Testis (tissue), 3 donors: ENCODE results near the gene EPN1. TPM values are rescaled to one million over a fixed set of nuclear protein-coding genes. Genes with fewer than 3 reads are reported as not detected.

Experiments used
- DNase-seq: peaks from one replicate; pipeline ENCODE4 v3.0.0-alpha.2; 2019
- H3K27ac ChIP-seq, 2 donors: fragments of 200-600 bp; sonication (generic); one replicate each; pipeline ENCODE4 v1.5.1; 2019
- H3K27me3 ChIP-seq: fragments of 200-600 bp; sonication (generic); one replicate; pipeline ENCODE4 v1.5.1; 2019
- H3K36me3 ChIP-seq: fragments of 200-600 bp; sonication (generic); one replicate; pipeline ENCODE4 v1.5.1; 2017; ENCODE audit warnings: low read depth; ENCODE audit errors: missing control alignments
- H3K4me1 ChIP-seq: fragments of 200-600 bp; sonication (generic); one replicate; pipeline ENCODE4 v1.5.1; 2019
- H3K4me3 ChIP-seq, 2 donors: fragments of 200-600 bp; sonication (generic); one replicate each; pipeline ENCODE4 v1.5.1; 2017 to 2019
- H3K9me3 ChIP-seq: fragments of 200-600 bp; sonication (generic); one replicate; pipeline ENCODE4 v1.5.1; 2017
- POLR2A ChIP-seq: fragments of 450-650 bp; IDR thresholded peaks from one replicate; pipeline ENCODE4 v1.6.1; 2017; ENCODE audit warnings: antibody characterized with exemption, mild to moderate bottlenecking, moderate library complexity
- WGBS, 2 donors: methylation state at CpG; one replicate each; pipeline ENCODE4 v1.1.5; 2018; 5-methylcytosine and 5-hydroxymethylcytosine counted together
- intact Hi-C: fragments of 100-400 bp; cut with DNase I; formaldehyde crosslinking; loops from one replicate; pipeline ENCODE4 v1.15.1; 2023; ENCODE audit warnings: low total_unique reads
- polyA plus RNA-seq: library from polyadenylated mRNA; stranded (reverse); fragments of 350-450 nt; fragmentation: Illumina TruSeq; extraction: RNeasy Lipid Tissue Mini Kit (QIAGEN cat#74804); gene quantifications from one replicate; pipeline ENCODE4 v1.2.3, GENCODE V29; 2014; ENCODE audit warnings: low read depth, low replicate concordance; ENCODE audit not compliant: insufficient read depth
- total RNA-seq, 2 donors: library from RNA; depleted of rRNA; stranded (reverse); fragments of >200 nt; gene quantifications; one replicate each; pipeline ENCODE4 v1.2.3, GENCODE V29; 2016
- TF ChIP-seq, protein P1 (sequence below), 3 experiments: fragments of 450-650 bp in 2 of 3; fragments of 200-600 bp in 1 of 3; sonication (generic) in 1 of 3; IDR thresholded peaks; one replicate each; pipeline ENCODE4 v1.5.1; 2016 to 2019; ENCODE audit warnings: antibody characterized with exemption in 3 of 3, mild to moderate bottlenecking in 2 of 3, moderate library complexity in 1 of 3

The EPN1 gene
- total and polyA plus RNA-seq, 3 donors from 2014 or later, result 134 to 303 (median 176) TPM

DNA sequence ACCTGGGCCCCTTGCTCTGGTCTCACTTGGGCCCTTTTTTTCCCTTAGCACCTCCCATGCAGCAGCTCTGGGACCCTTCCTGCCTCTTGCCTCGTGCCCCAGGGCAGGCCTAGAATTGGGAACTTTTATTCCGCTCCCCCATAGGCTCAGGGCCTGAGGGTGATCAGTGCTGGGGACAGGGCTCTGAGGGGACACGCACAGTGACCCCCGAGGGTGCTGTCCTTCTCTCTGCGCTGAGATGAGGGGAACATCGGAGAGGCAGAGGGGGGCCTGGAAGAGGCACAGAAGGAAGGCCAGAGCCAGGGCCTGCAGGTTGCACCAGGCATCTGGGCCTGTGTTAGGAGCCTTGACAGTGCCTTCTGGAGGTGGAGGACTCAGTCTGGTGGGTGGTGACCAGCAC, 10.8 kb downstream of the EPN1 start:
- no peaks in the 10 kb centered on the region for H3K9me3 ChIP-seq
- TF ChIP-seq, protein P1, sequence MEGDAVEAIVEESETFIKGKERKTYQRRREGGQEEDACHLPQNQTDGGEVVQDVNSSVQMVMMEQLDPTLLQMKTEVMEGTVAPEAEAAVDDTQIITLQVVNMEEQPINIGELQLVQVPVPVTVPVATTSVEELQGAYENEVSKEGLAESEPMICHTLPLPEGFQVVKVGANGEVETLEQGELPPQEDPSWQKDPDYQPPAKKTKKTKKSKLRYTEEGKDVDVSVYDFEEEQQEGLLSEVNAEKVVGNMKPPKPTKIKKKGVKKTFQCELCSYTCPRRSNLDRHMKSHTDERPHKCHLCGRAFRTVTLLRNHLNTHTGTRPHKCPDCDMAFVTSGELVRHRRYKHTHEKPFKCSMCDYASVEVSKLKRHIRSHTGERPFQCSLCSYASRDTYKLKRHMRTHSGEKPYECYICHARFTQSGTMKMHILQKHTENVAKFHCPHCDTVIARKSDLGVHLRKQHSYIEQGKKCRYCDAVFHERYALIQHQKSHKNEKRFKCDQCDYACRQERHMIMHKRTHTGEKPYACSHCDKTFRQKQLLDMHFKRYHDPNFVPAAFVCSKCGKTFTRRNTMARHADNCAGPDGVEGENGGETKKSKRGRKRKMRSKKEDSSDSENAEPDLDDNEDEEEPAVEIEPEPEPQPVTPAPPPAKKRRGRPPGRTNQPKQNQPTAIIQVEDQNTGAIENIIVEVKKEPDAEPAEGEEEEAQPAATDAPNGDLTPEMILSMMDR (IDR thresholded peaks at IDR 0.05), result no peak
- no peaks in the 10 kb centered on the region for H3K27me3 ChIP-seq
- H3K36me3 ChIP-seq, result no peaks in the 10 kb centered on the region
- peak overlapping the region in 1 of 2 donors; percentile 11 for H3K27ac ChIP-seq
- H3K4me3 ChIP-seq, result no peak overlapping the region
- no peak for DNase-seq
- peaks cover 41% of the 10 kb centered on the region for H3K4me1 ChIP-seq
- 93% methylated on average over 5 to 6 of the region's 6 CpGs for WGBS, 2 donors
- intact Hi-C loops, result no loop called here

DNA sequence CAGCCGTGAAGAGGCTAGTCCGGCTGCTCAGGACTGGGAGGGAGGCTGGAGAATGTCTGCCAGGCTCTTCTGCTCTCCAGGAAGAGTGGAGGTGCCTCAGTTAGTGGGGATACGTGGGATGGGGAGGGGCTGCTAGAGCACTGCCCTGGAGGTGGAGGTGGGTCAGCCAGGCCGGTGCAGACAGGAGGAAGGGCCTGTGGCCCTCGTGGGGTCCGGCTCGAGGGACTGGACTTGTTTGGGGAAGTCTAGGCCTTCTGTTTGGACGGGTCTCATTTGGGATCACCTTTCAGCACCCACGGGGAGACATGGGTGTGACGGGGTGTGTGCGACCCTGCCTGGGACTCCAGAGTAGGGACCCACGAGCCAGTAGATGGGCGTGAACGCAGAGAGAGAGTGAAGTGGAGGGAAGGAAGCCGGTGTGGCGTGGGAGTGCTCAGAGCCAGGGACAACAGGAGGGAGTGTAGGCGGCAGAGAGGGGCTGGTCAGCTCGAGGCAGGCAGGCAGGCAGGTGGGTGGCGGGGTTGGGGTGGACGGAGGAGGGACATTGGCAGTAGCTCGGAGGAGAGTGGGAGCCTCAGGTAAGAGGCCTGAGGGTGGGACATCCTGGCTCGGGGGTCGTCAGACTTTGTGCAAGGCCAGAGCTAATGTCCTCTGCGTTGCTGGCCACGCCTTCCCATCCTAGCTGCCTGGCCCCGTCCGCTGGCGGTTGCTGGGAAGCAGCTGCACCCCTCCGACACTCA, 11.5 kb downstream of the EPN1 start:
- WGBS, 2 donors, result 72 to 84% methylated on average over 28 to 29 of the region's 29 CpGs
- H3K4me1 ChIP-seq, result peaks cover 34% of the 10 kb centered on the region
- TF ChIP-seq, protein P1 (IDR thresholded peaks at IDR 0.05), result no peak
- TF ChIP-seq POLR2A, result no peak
- no peaks in the 10 kb centered on the region for H3K9me3 ChIP-seq
- no peaks in the 10 kb centered on the region for H3K36me3 ChIP-seq
- intact Hi-C loops, result no loop called here
- H3K27ac ChIP-seq, result no peak overlapping the region
- DNase-seq, result peak; percentile 63
- H3K27me3 ChIP-seq, result no peaks in the 10 kb centered on the region
- no peak overlapping the region for H3K4me3 ChIP-seq

DNA sequence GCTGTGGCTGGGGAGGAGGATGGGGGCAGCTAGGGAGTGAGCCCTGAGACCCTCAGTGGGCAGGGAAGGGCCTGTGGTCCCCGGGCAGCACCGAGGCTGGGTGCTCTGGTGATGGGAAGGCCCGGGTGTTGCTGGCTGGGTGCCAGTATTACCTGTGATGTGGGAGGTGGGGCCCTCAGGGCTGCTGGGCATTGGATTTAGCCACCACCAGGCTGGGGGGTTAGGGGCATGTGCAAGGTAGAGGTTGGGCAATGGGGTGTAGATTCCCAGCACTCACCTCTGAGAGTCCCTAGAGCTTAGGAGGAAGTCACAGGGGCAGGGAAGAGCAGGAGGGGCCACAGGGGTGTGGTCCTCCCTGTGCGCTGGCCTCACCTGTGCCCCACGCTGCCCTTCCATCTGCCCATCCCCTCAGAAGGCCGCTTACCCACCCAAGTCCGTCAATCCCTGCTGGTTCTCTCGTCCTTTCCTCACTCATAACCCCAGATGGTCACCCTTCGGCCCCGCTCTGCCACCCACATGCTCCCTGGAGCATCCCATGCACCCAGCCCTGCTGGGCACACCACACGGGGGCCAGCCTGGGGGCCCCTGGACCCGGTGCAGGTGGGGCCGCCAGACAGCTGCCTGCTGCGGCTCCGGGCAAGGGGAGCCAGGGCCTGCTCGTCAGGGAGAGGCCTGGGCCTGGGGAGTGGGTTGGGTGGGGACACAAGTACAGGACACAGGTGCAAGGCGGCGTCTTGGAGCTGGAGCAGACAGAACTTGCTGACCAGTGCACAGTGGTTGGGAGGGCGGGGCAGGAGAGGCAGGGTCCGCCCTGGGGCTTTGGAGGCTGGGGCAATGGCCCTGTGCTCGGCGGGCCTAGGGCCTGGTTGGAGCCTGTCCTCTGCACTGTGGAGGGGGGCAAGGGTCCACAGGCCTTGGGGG, 12.5 kb downstream of the EPN1 start:
- Histone ChIP-seq H3K9me3 (no peaks in the 10 kb centered on the region), H3K4me3 (no peak overlapping the region), H3K36me3 (no peaks in the 10 kb centered on the region), H3K4me1 (peaks cover 34% of the 10 kb centered on the region), H3K27me3 (no peaks in the 10 kb centered on the region), H3K27ac (peak overlapping the region in 1 of 2 donors; percentile 13)
- TF ChIP-seq, protein P1 (IDR thresholded peaks at IDR 0.05), result no peak
- TF ChIP-seq POLR2A, result no peak
- DNase-seq, result no peak
- 89 to 90% methylated on average over 10 to 22 of the region's 22 CpGs for WGBS, 2 donors
- intact Hi-C loops, result no loop called here

DNA sequence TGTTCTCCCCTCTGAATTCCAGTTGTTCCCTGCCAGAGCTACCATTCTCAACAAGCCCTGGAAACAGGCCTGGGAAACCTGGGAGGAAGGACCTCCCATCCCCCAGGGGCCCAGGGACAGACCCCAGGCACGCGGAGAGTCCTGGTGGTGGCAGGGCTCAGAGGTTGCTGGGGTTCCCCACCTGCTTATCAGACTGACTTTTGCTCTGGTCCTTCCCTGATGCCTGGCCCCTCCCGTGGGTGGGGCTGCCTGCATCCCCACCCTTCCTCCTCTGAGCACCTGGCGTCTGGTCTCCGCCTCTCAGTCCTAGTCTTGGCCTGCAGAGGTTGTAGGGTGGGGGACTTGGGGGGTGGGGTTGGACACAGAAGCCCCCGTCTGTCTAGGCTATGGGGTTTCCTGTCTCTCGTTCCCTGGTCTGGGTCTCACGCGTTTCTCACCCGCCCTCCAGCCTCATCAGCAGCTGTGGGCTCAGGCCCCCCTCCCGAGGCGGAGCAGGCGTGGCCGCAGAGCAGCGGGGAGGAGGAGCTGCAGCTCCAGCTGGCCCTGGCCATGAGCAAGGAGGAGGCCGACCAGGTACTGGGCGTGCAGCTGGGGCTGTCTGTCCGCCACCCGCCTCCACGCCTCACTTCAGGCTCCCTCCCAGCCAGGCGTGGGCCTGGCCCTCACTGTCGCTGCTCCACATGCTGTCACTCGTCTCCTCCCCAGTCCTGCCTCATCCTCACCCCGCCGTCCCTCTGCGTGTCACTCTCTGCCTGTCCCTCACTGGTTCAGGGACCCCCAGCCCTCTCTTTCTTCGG, 13.6 kb downstream of the EPN1 start:
- WGBS, 2 donors, result 55 to 66% methylated on average over 11 to 27 of the region's 27 CpGs
- H3K36me3 ChIP-seq, result no peaks in the 10 kb centered on the region
- H3K9me3 ChIP-seq, result no peaks in the 10 kb centered on the region
- peak; percentile 90 for DNase-seq
- TF ChIP-seq POLR2A, result no peak
- TF ChIP-seq, protein P1 (IDR thresholded peaks at IDR 0.05), result no peak
- no peaks in the 10 kb centered on the region for H3K27me3 ChIP-seq
- peak overlapping the region; percentile 13 to 56 for H3K27ac ChIP-seq
- H3K4me1 ChIP-seq, result peaks cover 34% of the 10 kb centered on the region
- H3K4me3 ChIP-seq, result no peak overlapping the region
- intact Hi-C loops, result no loop called here
